Left renal cortex interstitium (tissue), 4 donors: Measurements from ENCODE around the gene HNRNPM. TPM values are rescaled to one million over a fixed set of nuclear protein-coding genes. Genes with fewer than 3 reads are reported as not detected.
"Not testable (repeated sequence)": the region's sequence is repeated elsewhere in the genome, so short reads cannot be mapped to it uniquely, and the experiment has no call there.

ENCODE experiments used
- DNase-seq, 4 donors: peaks; one replicate each; pipeline ENCODE4 v3.0.0-alpha.2; 2013; ENCODE audit warnings: low read depth in 4 of 4, low spot score in 2 of 4, missing footprints in 1 of 4
- polyA plus RNA-seq, 4 donors: library from polyadenylated mRNA; unstranded; fragments of 120-200 nt; gene quantifications; one replicate each; pipeline ENCODE4 v1.2.1, GENCODE V29; 2013; ENCODE audit not compliant: insufficient read length in 4 of 4

The HNRNPM gene, protein sequence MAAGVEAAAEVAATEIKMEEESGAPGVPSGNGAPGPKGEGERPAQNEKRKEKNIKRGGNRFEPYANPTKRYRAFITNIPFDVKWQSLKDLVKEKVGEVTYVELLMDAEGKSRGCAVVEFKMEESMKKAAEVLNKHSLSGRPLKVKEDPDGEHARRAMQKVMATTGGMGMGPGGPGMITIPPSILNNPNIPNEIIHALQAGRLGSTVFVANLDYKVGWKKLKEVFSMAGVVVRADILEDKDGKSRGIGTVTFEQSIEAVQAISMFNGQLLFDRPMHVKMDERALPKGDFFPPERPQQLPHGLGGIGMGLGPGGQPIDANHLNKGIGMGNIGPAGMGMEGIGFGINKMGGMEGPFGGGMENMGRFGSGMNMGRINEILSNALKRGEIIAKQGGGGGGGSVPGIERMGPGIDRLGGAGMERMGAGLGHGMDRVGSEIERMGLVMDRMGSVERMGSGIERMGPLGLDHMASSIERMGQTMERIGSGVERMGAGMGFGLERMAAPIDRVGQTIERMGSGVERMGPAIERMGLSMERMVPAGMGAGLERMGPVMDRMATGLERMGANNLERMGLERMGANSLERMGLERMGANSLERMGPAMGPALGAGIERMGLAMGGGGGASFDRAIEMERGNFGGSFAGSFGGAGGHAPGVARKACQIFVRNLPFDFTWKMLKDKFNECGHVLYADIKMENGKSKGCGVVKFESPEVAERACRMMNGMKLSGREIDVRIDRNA
- 100 to 1,000 TPM; 354 to 431 (median 393) TPM for polyA plus RNA-seq

DNA sequence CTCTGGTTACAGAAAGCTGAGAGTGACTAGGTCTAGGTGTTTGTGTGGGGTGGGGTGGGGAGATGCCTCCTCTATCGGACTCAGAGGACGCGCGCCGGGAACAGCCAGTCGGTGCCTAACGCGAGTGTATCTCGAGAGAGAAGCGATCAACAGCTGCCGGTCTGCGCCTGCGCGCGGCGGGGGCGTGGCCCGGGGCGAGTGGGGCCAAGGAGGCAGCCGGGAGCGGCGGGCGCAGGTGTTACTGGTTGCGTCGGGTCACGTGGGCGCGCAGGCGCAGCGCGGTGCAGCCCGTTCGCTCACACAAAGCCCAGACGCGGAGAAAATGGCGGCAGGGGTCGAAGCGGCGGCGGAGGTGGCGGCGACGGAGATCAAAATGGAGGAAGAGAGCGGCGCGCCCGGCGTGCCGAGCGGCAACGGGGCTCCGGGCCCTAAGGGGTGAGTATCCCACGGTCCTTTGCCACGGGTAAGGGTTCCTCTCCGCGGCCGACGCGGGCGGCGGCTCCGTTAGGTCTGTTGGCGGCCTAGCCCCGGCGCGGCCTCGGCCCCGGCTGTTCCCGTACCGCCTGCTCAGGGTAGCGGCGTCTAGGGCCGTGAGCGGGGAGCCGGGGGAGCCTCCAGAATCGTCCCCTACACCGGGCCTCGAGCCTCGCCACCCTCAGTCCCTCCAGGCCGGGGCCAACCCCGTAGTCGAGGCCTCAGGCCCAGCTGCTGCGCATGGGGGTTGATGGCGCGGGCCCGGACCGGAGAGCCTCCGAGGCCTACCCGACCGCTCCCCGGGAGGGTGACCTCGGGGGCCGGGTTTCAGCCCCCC, at the start of gene HNRNPM:
HNRNPM (plus strand) TSS at position 299 of the 811 bp plus-strand sequence; CDS start at position 323, 24 bp downstream.
- peak; percentile 86 to 95 (median 90) for DNase-seq

DNA sequence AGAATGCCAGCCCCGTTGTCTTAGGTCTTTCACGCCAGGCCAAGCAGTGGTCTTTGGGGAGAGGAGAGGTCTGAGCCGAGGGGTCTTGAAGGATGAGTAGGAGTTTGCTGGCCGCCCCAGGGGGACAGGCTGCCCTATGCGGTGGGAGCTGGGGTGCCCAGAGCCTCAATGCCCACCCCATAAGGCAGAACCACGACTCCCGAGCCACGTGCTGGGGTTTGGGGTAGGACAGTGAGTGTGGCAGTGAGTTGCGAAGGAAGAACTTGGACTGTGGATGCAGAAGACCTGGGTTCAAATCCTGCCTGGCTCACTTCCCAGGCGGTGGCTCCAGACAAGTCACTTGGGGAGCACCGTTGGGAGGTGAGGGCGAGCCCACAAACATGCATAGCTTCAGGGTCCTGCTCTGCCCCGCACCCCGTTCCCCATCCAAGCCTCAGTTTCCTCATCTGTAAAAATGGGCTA, 49.1 kb upstream of the HNRNPM start:
- no peak for DNase-seq

- no peak for DNase-seq
Observed at GRCh38 chr19:8396185-8396562, 48.6 kb upstream of the HNRNPM start.

DNA sequence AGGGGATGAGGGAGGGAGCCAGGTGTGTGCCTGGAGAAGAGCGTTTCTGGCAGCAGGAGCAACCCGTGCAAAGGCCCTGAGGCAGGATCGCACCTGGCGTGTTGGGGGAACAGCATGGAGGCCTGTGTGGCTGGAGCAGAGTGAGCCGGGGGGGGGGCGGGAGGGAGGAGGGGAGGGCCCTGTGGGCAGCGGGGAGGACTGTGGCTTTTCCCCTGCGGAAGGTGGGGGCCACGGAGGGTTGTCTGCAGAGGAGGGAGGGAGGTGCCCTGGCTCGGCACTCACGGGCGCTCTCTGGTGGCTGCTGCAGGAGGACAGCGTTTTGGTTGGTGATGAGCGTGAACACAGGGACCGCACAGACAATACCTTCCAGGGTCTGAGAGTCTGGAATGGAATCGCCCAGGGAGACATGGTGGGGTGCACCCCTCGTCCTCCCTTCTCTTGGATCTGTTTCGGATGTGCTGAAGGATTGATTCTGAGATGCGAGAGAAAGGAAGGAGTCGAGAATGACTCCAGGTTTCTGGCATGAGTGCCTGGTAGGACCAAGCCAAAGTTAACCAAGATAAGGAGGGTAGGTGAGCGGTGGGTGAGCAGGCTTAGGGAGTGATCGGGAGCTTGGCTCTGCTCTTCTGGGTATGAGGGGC, 48.1 kb upstream of the HNRNPM start:
- DNase-seq, result no peak

DNA sequence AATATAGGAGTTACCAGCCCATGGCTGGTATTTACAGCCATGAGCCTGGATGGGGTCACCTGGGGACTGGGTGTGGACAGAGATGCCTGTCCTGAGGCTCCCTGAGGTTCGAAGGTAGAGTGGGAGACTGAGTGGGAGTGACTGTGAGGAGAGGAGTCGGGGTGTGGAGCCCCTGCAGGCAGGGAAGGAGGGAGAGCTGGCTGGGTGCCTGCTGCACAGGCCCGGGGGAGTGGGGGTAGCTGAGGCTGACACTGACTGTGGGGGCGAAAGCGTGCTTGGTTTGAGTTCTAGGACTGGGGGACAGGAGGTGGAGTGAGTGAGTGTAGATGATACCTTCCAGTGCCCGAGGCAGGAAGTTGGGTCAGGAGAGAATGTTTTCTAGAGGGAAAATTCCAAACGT, 47.5 kb upstream of the HNRNPM start:
- no peak for DNase-seq

DNA sequence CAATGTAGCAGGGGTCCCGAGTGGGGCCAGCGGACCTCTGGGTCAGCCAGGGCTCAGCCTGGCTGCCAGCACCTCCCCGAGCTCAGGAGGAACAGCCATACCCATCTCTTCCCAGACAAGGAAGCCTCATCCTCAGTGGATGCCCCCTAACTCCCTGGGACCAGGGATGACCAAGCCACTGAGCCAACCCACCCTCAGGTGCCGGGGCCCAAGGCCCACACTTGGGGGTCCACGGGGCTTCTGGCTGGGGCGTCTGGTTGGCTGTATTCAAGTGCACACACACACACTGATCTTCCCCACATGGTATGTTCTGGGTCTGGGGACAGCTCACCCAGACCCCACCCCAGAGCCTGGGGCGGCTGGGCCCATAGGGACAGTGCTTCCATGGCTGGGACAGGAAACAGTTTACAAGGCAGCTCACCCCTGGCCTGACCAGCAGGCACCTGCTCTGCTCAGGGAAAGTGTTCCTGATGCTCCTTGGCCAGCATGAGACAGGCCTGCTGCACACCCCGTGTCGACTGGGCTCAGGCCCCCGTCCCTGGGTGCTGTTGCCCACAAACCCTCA, 46.9 kb upstream of the HNRNPM start:
- DNase-seq, result no peak

- peak in 2 of 4 donors; percentile 37 to 55 for DNase-seq
Observed at GRCh38 chr19:8398311-8398771, 46.4 kb upstream of the HNRNPM start.

GRCh38 chr19:8399681-8400188, 45.0 kb upstream of the HNRNPM start:
- DNase-seq, result no peak

DNA sequence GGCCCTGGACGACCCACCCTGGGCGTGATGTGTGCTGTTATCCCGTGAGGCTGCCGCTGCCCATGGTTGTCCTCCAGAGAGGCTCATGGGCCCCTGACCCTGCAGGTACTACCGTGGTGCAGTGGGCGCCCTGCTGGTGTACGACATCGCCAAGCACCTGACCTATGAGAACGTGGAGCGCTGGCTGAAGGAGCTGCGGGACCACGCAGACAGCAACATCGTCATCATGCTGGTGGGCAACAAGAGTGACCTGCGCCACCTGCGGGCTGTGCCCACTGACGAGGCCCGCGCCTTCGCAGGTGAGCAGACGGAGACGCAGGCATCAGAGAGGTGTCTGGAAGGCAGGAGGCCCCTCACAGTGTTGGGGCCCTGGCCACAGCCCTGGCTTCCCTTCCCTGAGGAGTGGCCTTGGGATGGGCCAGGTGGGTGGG, 42.8 kb upstream of the HNRNPM start:
- no peak for DNase-seq

GRCh38 chr19:8403098-8403819, 41.5 kb upstream of the HNRNPM start:
- DNase-seq, result no peak

DNA sequence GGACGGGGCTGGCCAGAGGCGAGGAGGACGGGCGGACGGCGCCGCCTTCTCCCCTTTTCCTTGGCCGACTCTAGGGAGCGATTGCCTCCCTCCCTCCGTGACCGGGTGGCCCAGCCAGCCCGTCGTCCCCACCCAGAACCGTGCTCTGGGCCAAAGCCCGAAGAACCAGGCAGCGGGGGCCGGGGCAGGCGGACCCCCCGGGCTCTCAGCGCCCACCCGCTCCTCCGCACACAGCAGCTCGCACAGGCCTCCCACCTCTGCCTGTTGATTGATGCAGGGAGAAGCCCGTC, 41.0 kb upstream of the HNRNPM start:
- DNase-seq, result no peak

GRCh38 chr19:8404391-8405151, 40.2 kb upstream of the HNRNPM start:
- DNase-seq, result no peak

DNA sequence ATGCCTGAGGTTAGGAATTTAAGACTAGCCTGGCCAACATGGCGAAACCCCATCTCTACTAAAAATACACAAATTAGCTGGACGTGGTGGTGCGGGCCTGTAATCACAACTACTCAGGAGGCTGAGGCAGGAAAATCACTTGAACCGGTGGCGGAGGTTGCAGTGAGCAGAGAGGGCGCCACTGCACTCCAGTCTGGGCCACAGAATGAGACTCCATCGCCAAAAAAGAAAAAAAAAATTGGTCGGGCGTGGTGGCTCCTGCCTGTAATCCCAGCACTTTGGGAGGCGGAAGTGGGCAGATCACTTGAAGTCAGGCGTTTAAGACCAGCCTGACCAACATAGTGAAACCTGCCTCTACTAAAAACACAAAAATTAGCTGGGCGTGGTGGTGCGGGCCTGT, 34.1 kb upstream of the HNRNPM start:
- DNase-seq, result not testable (repeated sequence)

DNA sequence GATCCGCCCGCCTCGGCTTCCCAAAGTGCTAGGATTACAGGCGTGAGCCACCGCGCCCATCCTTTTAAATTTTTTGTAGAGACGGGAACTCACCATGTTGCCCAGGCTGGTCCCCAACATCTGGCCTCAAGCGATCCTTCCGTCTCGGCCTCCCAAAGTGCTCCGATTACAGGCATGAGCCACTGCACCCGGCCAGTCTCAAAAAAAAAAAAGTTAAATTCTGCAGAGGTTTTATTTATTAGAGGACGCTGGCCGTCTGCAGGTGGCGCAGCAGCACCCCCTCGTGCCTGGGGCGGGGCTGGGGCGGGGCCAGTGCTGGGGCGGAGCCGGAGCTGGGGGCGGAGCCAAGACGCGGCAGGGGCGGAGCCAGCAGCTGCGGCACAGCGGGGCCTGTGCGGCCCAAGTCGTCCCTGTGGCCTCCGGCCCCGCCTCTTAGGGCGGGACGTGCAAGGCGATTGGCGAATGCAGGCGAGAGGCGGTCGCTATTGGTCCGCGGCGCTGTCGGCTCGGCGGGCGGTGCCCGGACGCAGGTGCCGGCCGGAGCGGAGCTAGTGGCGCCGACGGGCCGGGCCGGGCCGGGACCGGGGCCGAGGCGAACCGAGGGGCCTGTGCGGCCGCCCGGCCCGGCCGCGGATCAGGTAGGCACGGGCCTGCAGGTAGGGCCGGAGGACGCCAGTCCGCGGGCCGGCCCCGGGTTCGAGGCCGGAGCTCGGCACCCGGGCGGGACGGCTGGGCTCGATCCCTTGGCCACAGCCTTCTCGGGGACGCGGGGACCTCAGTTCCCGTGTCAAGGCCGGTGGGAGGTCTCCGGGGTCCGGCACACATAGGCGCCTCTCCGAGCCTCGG, 31.8 kb upstream of the HNRNPM start, which contains the start of gene MARCHF2:
MARCHF2 (plus strand) TSS at position 523 of the 846 bp plus-strand sequence. CDS start 8,536 bp downstream, outside the sequence.
- DNase-seq, result peak; percentile 66 to 94 (median 86)

- no peak for DNase-seq
Observed at GRCh38 chr19:8413629-8413995, 31.2 kb upstream of the HNRNPM start.

DNA sequence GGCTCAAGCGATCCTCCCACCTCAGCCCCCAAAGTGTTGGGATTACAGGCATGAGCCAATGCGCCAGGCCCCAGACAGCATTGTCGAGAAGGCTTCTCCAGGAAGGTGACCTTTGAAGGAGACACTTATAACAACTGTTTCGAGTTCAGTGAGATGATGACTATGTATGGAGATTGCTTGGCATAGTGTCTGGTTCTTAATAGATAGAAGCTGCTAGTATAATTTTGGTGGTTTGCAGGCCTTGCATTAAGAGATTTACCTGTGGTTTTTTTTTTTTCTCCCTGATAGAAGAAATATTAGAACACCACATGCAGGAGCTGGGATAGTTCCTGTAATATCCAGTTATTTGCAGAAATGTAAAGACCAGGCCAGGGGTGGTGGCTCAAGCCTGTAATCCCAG, 28.0 kb upstream of the HNRNPM start:
- DNase-seq, result no peak
